Spleen (tissue), 11 donors: Measurements from ENCODE around the gene PPM1H. TPM values are rescaled to one million over a fixed set of nuclear protein-coding genes. Genes with fewer than 3 reads are reported as not detected.

Source experiments
- DNase-seq: peaks from one replicate; pipeline ENCODE4 v3.0.0-alpha.2; 2020
- H3K27ac ChIP-seq, 8 donors: fragments of 200-600 bp; sonication (generic) in 7 of 8; 1 replicate in 4 of 8; 2 replicates in 4 of 8; pipeline versions ENCODE4 v1.5.0 to v1.8.0; 2016 to 2021; ENCODE audit warnings: inconsistent platforms in 4 of 8, mild to moderate bottlenecking in 4 of 8, moderate library complexity in 1 of 8
- H3K27me3 ChIP-seq, 7 donors: fragments of 200-600 bp; sonication (generic) in 6 of 7; replicated peaks in 1 of 7; 1 replicate in 4 of 7; 2 replicates in 3 of 7; pipeline versions ENCODE4 v1.5.0 to v1.8.0; 2016 to 2021; ENCODE audit warnings: inconsistent platforms in 3 of 7, mild to moderate bottlenecking in 1 of 7
- H3K36me3 ChIP-seq, 6 donors: fragments of 200-600 bp; sonication (generic) in 5 of 6; 1 replicate in 4 of 6; 2 replicates in 2 of 6; pipeline versions ENCODE4 v1.5.0 to v1.8.0; 2016 to 2021; ENCODE audit warnings: inconsistent platforms in 2 of 6
- H3K4me1 ChIP-seq, 6 donors: fragments of 200-600 bp; sonication (generic) in 5 of 6; 1 replicate in 3 of 6; 2 replicates in 3 of 6; pipeline versions ENCODE4 v1.5.0 to v1.8.0; 2016 to 2021; ENCODE audit warnings: inconsistent platforms in 3 of 6
- H3K4me3 ChIP-seq, 8 donors: fragments of 200-600 bp; sonication (generic) in 7 of 8; 1 replicate in 4 of 8; 2 replicates in 4 of 8; pipeline versions ENCODE4 v1.5.0 to v1.8.0; 2016 to 2021; ENCODE audit warnings: inconsistent platforms in 4 of 8, mild to moderate bottlenecking in 4 of 8, moderate library complexity in 2 of 8
- H3K9me3 ChIP-seq, 8 donors: fragments of 200-600 bp; sonication (generic) in 7 of 8; 1 replicate in 4 of 8; 2 replicates in 4 of 8; pipeline versions ENCODE4 v1.5.0 to v1.8.0; 2016 to 2021; ENCODE audit warnings: inconsistent platforms in 4 of 8
- POLR2A ChIP-seq, 3 donors: fragments of 450-650 bp; IDR thresholded peaks; one replicate each; pipeline ENCODE4 v1.5.1; 2017; ENCODE audit warnings: antibody characterized with exemption in 3 of 3, mild to moderate bottlenecking in 1 of 3
- POLR2AphosphoS5 ChIP-seq, 3 donors: sonication (generic); formaldehyde crosslinking; IDR thresholded peaks; one replicate each; pipeline ENCODE4 v1.5.1; 2017; ENCODE audit warnings: antibody characterized with exemption in 3 of 3
- WGBS, 5 donors: extraction: QIAGEN DNeasy Blood & Tissue Kit in 3 of 5; methylation state at CpG; one replicate each; pipeline versions ENCODE4 v1.1.5 to v1.1.7; 2013 to 2018; 5-methylcytosine and 5-hydroxymethylcytosine counted together
- intact Hi-C: fragments of 100-400 bp; cut with DNase I; formaldehyde crosslinking; loops from one replicate; pipeline ENCODE4 v1.15.0; 2023; ENCODE audit warnings: low total_unique reads
- polyA plus RNA-seq, 3 donors: library from polyadenylated mRNA; stranded (reverse); fragments of 200-250 nt; gene quantifications; one replicate each; pipeline ENCODE4 v1.2.1, GENCODE V29; 2013
- total RNA-seq, 7 donors: library from RNA; depleted of rRNA in 3 of 7; stranded (reverse); fragments of >200 nt in 3 of 7; fragmentation: NEBNext Ultra II Directional in 4 of 7; extraction: Animal tissue kit (Norgen Biotek cat#: 25700) in 4 of 7; gene quantifications; one replicate each; pipeline versions ENCODE4 v1.1.0 to v1.2.1, GENCODE V29; 2016 to 2021
- TF ChIP-seq, protein P1 (sequence below), 11 experiments: fragments of 200-600 bp in 7 of 11; fragments of 450-650 bp in 4 of 11; sonication (generic) in 4 of 11; IDR thresholded peaks in 8 of 11; conservative IDR thresholded peaks in 3 of 11; 1 replicate in 7 of 11; 2 replicates in 4 of 11; pipeline versions ENCODE4 v1.4.0 to v1.8.0; 2016 to 2021; ENCODE audit warnings: antibody characterized with exemption in 11 of 11, inconsistent platforms in 4 of 11, mild to moderate bottlenecking in 1 of 11
- donor health status: healthy with polysubstance abuse.
- donor health status: DM: no; HTN: no; CAD: no; lungs with moderate emphysema.
- donor health status: DM: no; HTN: no; CAD: no.
- donor health status: Bipolar disorder and iron deficiency.
- donor health status: healthy.
- donor health status: DM: no; HTN: no; CAD: no.
- donor health status: DM: yes; HTN: yes; CAD: no.

Gene PPM1H
- total and polyA plus RNA-seq, 10 donors, result 0.17 to 3.9 (median 1.9) TPM

DNA sequence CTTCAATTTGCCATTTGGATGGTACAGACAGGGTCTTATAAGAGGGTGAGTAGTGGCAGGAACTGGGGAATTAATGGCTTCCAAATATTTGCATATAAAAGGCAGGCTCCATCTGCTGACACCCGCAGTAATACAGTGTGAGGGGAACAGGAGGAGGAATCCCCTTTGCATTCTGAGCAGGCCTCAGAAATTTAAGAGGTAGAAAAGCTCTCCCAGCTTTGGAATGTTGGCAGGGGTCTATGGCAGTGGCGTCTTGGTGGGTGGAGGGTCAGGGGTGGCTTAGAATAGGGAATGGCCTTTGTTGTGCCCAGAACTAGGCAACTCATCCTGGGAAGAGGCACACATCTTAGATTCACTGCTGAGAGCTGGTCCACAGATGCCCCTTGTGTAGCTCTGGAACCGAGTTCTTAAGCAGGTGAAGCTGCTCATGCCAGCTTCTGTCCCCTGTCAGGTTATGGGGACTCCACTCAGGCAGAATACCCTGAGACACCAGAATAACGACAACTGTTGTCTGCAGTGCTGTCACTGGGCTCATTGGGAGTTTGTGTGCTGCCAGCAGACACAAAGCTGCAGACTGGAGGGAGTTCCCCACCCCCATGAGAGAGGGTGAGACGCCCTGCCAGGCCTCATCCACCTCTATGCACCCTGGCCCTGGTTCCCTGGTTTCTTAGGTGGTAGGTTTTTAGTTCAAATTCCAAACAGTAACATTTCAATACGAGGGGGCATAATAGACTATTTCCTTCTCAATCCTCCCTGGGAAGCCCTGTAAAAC lies 278.2 kb downstream of the PPM1H start:
- TF ChIP-seq POLR2A (IDR thresholded peaks at IDR 0.05), result no peak
- TF ChIP-seq, protein P1, sequence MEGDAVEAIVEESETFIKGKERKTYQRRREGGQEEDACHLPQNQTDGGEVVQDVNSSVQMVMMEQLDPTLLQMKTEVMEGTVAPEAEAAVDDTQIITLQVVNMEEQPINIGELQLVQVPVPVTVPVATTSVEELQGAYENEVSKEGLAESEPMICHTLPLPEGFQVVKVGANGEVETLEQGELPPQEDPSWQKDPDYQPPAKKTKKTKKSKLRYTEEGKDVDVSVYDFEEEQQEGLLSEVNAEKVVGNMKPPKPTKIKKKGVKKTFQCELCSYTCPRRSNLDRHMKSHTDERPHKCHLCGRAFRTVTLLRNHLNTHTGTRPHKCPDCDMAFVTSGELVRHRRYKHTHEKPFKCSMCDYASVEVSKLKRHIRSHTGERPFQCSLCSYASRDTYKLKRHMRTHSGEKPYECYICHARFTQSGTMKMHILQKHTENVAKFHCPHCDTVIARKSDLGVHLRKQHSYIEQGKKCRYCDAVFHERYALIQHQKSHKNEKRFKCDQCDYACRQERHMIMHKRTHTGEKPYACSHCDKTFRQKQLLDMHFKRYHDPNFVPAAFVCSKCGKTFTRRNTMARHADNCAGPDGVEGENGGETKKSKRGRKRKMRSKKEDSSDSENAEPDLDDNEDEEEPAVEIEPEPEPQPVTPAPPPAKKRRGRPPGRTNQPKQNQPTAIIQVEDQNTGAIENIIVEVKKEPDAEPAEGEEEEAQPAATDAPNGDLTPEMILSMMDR (IDR thresholded peaks at IDR 0.05 in 8 of 11, conservative IDR thresholded peaks at IDR 0.05 in 3 of 11), result no peak
- intact Hi-C loops, result no loop called here

DNA sequence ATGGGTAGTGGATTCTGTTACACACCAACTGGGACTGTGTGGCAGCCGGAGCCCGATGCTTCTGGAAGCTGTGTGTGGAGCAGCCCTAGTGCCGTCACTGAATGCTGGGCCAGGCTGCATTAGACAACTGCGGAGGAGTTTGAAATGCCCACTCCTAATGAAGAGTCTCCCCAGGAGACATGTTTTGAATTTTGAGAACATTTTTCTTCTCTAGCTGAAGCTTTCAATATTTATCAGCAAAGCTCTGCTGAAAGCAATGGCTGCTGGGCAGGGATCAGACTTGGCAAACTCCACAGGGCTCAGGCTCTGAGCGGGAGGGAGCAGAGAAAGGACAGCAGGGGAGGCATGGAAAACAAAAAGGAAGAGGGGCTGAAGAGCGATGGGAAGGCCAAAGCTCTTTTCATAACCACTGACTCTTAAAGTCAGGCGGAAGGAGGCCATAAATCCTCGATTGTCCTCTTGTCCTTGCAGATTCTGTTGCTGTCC lies 279.2 kb downstream of the PPM1H start:
- H3K36me3 ChIP-seq, result no peaks in the 10 kb centered on the region
- WGBS, 5 donors, result 63 to 88% (median 85%) methylated on average over 8 of the region's 8 CpGs
- peaks cover 0 to 5% (median 0%) of the 10 kb centered on the region in 6 donors for H3K4me1 ChIP-seq
- no peak overlapping the region for H3K27ac ChIP-seq
- DNase-seq, result no peak
- TF ChIP-seq, protein P1 (IDR thresholded peaks at IDR 0.05 in 8 of 11, conservative IDR thresholded peaks at IDR 0.05 in 3 of 11), result no peak
- TF ChIP-seq POLR2AphosphoS5 (IDR thresholded peaks at IDR 0.05), result no peak
- TF ChIP-seq POLR2A (IDR thresholded peaks at IDR 0.05), result no peak
- no peaks in the 10 kb centered on the region for H3K9me3 ChIP-seq
- intact Hi-C loops, result no loop called here
- H3K27me3 ChIP-seq, result no peaks in the 10 kb centered on the region
- no peak overlapping the region for H3K4me3 ChIP-seq

More for the DNA sequence above, 278.2 kb downstream of the PPM1H start:
- 81 to 87% (median 84%) methylated on average over 6 of the region's 6 CpGs for WGBS, 5 donors
- H3K4me3 ChIP-seq, result no peak overlapping the region
- peaks cover 0 to 5% (median 0%) of the 10 kb centered on the region in 6 donors for H3K4me1 ChIP-seq
- no peak for DNase-seq
- no peaks in the 10 kb centered on the region for H3K36me3 ChIP-seq
- no peak overlapping the region for H3K27ac ChIP-seq
- no peaks in the 10 kb centered on the region for H3K27me3 ChIP-seq
- no peaks in the 10 kb centered on the region for H3K9me3 ChIP-seq

DNA sequence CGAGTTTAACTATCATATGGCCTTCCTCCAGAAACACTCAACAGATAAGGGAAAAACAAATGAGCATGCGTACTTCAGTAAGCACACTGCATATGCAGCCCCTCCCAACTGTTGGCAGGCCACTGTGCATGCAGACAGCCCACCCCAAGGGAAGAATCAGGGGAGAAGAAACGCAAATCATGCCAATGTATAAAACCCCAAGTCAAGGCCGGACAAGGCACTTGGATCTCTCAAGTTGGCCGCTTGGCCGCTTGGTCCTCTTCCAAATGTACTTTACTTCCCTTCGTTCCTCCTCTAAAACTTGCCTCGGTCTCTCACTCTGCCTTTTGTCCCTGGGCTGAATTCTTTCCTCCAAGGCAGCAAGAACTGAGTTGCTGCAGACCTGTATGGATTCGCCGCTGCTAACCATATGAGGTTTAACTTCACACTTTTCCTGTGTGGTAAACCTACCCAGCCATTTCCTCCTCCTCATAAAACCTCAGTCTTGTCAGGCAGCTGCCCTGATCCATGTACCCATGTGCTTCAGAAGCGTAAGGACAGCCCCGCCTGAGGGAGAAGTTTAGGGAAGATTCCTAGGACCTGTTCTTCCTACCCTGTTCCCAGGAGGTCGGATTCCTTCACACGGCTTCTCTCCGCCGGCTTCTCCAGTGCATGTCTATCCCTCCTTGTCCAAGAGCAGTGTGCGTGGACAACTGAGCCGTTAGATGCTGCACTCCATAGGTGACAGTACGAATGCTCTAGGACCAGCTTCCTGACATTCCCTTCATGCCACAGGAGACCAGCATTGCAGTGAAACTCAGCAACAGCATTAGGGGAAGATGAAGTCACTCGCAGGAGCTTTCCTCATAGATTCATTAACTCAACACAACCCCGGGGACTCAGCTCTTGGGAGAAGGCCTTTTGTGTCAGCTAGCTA lies 280.4 kb downstream of the PPM1H start:
- DNase-seq, result no peak
- WGBS, 5 donors, result 67 to 81% (median 74%) methylated on average over 21 of the region's 21 CpGs
- intact Hi-C loops, result no loop called here
- Histone ChIP-seq H3K9me3 (no peaks in the 10 kb centered on the region), H3K4me3 (no peak overlapping the region), H3K36me3 (no peaks in the 10 kb centered on the region), H3K27ac (no peak overlapping the region), H3K27me3 (no peaks in the 10 kb centered on the region), H3K4me1 (peaks cover 0 to 5% (median 0%) of the 10 kb centered on the region in 6 donors)
- TF ChIP-seq POLR2A (IDR thresholded peaks at IDR 0.05) (no peak), POLR2AphosphoS5 (IDR thresholded peaks at IDR 0.05) (no peak)
- TF ChIP-seq, protein P1 (IDR thresholded peaks at IDR 0.05 in 8 of 11, conservative IDR thresholded peaks at IDR 0.05 in 3 of 11), result no peak
